ENCODE measurements around the gene CASQ2. TPM values are rescaled to one million over a fixed set of nuclear protein-coding genes. Genes with fewer than 3 reads are reported as not detected.

CASQ2 gene
- total and polyA plus RNA-seq, 9 of the 15 experiments (the other 6 are each of a cell fraction or from before 2014, with no cell fraction given): not detected

DNA sequence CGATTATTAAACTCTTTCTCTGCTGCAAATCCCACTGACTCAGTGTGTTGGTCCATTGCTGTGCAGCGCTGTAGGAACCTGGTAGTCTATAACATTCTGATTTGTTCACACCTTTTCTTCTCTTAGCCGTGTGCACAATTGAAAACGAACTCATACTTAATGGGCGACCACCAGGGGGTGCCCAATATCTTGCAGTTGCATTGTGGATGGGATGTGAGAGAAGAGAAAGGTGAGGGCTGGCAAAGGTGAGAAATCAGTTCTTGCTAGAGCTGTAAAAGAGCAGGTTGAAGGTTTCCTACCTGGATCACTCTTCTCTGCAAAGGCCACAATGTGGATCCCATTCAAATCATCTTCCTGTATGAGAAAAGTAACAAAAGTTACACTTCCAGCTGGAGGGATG, 51.0 kb downstream of the CASQ2 start:
- peak in 3 of 4 experiments; percentile 29 to 62 (median 29) for DNase-seq (ENCODE audit: extremely low read depth in 1 of 4, low spot score in 3 of 4)
- H3K4me3 ChIP-seq: no peak overlapping the region
- H4K20me1 ChIP-seq (replicated peaks; ENCODE audit: control insufficient read depth, insufficient read depth, low read length): no peaks in the 10 kb centered on the region; the same call in 1 of the 2 replicates
- no TSS peak for BruUV-seq (replicated peaks)
- no peaks in the 10 kb centered on the region for H3K9me1 ChIP-seq (ENCODE audit: control insufficient read depth, insufficient read depth, low read length)
- no peaks in the 10 kb centered on the region for H3K79me2 ChIP-seq (ENCODE audit: control insufficient read depth, insufficient read depth, low read length)
- H3K4me1 ChIP-seq (replicated peaks in 1 of 2; ENCODE audit: control insufficient read depth in 2 of 2, insufficient read depth in 2 of 2, low read length in 2 of 2): no peaks in the 10 kb centered on the region
- CTCF ChIA-PET (ENCODE audit: low intra/inter-chr PET ratio): no interaction called here
- in situ Hi-C loops (cut with MboI) (loop anchor here (10.0 kb wide), 1 partner anchor 257 kb away; the partner anchor contains the start of gene SLC22A15), intact Hi-C loops (cut with micrococcal nuclease) (loop anchor here (1.0 to 2.0 kb wide), 3 partner anchors 47 to 264 kb away; no protein-coding TSS in a partner anchor)
- no peaks in the 10 kb centered on the region for H3K9me3 ChIP-seq (replicated peaks; ENCODE audit: control insufficient read depth, insufficient read depth, low read depth, low read length)
- peak; percentile 75 for FAIRE-seq
- peaks cover 32 to 39% of the 10 kb centered on the region in 2 experiments for H3K27me3 ChIP-seq (ENCODE audit: control insufficient read depth in 2 of 2, insufficient read depth in 2 of 2, low read length in 2 of 2)
- POLR2A ChIA-PET: no interaction called here
- H3K27ac ChIP-seq (ENCODE audit: extremely low read depth, low read depth, low read length): no peak overlapping the region
- 1% methylated on average over 5 of the region's 5 CpGs for WGBS (ENCODE audit: insufficient coverage, low coverage, missing lambda C conversion rate)
- no peak overlapping the region for H3K9ac ChIP-seq (ENCODE audit: insufficient read depth in 1 of 2, low read depth in 2 of 2, low read length in 2 of 2)
- no peak overlapping the region for H2AFZ ChIP-seq (ENCODE audit: low read depth, low read length)
- TF ChIP-seq, protein P1, sequence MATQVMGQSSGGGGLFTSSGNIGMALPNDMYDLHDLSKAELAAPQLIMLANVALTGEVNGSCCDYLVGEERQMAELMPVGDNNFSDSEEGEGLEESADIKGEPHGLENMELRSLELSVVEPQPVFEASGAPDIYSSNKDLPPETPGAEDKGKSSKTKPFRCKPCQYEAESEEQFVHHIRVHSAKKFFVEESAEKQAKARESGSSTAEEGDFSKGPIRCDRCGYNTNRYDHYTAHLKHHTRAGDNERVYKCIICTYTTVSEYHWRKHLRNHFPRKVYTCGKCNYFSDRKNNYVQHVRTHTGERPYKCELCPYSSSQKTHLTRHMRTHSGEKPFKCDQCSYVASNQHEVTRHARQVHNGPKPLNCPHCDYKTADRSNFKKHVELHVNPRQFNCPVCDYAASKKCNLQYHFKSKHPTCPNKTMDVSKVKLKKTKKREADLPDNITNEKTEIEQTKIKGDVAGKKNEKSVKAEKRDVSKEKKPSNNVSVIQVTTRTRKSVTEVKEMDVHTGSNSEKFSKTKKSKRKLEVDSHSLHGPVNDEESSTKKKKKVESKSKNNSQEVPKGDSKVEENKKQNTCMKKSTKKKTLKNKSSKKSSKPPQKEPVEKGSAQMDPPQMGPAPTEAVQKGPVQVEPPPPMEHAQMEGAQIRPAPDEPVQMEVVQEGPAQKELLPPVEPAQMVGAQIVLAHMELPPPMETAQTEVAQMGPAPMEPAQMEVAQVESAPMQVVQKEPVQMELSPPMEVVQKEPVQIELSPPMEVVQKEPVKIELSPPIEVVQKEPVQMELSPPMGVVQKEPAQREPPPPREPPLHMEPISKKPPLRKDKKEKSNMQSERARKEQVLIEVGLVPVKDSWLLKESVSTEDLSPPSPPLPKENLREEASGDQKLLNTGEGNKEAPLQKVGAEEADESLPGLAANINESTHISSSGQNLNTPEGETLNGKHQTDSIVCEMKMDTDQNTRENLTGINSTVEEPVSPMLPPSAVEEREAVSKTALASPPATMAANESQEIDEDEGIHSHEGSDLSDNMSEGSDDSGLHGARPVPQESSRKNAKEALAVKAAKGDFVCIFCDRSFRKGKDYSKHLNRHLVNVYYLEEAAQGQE (IDR thresholded peaks at IDR 0.05; ENCODE audit: borderline replicate concordance): peak; percentile 34; the same call in 1 of the 2 replicates
- TF ChIP-seq, protein P1 (CRISPR knock-in tag; IDR thresholded peaks at IDR 0.05; ENCODE audit: low read depth): no peak
- TF ChIP-seq, protein P2, sequence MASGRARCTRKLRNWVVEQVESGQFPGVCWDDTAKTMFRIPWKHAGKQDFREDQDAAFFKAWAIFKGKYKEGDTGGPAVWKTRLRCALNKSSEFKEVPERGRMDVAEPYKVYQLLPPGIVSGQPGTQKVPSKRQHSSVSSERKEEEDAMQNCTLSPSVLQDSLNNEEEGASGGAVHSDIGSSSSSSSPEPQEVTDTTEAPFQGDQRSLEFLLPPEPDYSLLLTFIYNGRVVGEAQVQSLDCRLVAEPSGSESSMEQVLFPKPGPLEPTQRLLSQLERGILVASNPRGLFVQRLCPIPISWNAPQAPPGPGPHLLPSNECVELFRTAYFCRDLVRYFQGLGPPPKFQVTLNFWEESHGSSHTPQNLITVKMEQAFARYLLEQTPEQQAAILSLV (tag; IDR thresholded peaks at IDR 0.05): no peak
- TF ChIP-seq TCF3 (CRISPR knock-in tag; IDR thresholded peaks at IDR 0.05) (no peak), KAT7 (CRISPR knock-in tag; IDR thresholded peaks at IDR 0.05; ENCODE audit: borderline replicate concordance) (no peak), SMC3 (conservative IDR thresholded peaks at IDR 0.05; ENCODE audit: insufficient read depth, low read depth, low read length) (peak; percentile 35; the same call in 1 of the 2 replicates), SLC30A9 (CRISPR knock-in tag; IDR thresholded peaks at IDR 0.05) (no peak), CTBP1 (IDR thresholded peaks at IDR 0.05; ENCODE audit: borderline replicate concordance) (no peak), SIN3B (IDR thresholded peaks at IDR 0.05; ENCODE audit: low read depth) (no peak), RAD21 (CRISPR knock-in tag; conservative IDR thresholded peaks at IDR 0.05 in 1 of 2, IDR thresholded peaks at IDR 0.05 in 1 of 2) (peak; percentile 45 to 73)
- TF ChIP-seq, protein P3, sequence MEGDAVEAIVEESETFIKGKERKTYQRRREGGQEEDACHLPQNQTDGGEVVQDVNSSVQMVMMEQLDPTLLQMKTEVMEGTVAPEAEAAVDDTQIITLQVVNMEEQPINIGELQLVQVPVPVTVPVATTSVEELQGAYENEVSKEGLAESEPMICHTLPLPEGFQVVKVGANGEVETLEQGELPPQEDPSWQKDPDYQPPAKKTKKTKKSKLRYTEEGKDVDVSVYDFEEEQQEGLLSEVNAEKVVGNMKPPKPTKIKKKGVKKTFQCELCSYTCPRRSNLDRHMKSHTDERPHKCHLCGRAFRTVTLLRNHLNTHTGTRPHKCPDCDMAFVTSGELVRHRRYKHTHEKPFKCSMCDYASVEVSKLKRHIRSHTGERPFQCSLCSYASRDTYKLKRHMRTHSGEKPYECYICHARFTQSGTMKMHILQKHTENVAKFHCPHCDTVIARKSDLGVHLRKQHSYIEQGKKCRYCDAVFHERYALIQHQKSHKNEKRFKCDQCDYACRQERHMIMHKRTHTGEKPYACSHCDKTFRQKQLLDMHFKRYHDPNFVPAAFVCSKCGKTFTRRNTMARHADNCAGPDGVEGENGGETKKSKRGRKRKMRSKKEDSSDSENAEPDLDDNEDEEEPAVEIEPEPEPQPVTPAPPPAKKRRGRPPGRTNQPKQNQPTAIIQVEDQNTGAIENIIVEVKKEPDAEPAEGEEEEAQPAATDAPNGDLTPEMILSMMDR (IDR thresholded peaks at IDR 0.05 in 2 of 3, conservative IDR thresholded peaks at IDR 0.05 in 1 of 3; ENCODE audit: insufficient read depth in 2 of 3, low read depth in 1 of 3, low read length in 3 of 3): peak; percentile 59; a peak in 5 of 6 replicates
- ATAC-seq: peak; percentile 74
- no peak overlapping the region for H3K4me2 ChIP-seq (ENCODE audit: insufficient read depth, low read length)
- H3K36me3 ChIP-seq (ENCODE audit: control insufficient read depth, insufficient read depth, low read length): no peaks in the 10 kb centered on the region

All from K562 (cell line).